NCI-H524 treated with DMSO at 0.1 percent for 48 hours (cell line): ENCODE measurements around the gene KPTN.
"Not testable (repeated sequence)": the region's sequence is repeated elsewhere in the genome, so short reads cannot be mapped to it uniquely, and the experiment has no call there.

Source experiments
- DNase-seq: peaks from one replicate; lab custom pipeline; 2025; lab: John Stamatoyannopoulos, UW

The KPTN gene

GRCh38 chr19:47491358-47492136 is 7.5 kb upstream of the KPTN start:
- no peak for DNase-seq

- no peak for DNase-seq
Measured at GRCh38 chr19:47490847-47491246, 6.8 kb upstream of the KPTN start.

GRCh38 chr19:47490031-47490430 is 6.0 kb upstream of the KPTN start:
- DNase-seq: no peak

GRCh38 chr19:47489072-47489914 is 5.3 kb upstream of the KPTN start:
- no peak for DNase-seq

- DNase-seq: no peak
Measured at GRCh38 chr19:47487551-47488515, 3.8 kb upstream of the KPTN start.

- peak; percentile 17 for DNase-seq
Measured at GRCh38 chr19:47486900-47487299, 2.9 kb upstream of the KPTN start.

- not testable (repeated sequence) for DNase-seq
Measured at GRCh38 chr19:47486220-47486619, 2.2 kb upstream of the KPTN start.

GRCh38 chr19:47485210-47485609 is 1.2 kb upstream of the KPTN start:
- DNase-seq: no peak

- DNase-seq: no peak
Measured at GRCh38 chr19:47483200-47483599, 819 bp downstream of the KPTN start.

GRCh38 chr19:47481460-47482052 is 2.5 kb downstream of the KPTN start:
- no peak for DNase-seq

- no peak for DNase-seq
Measured at GRCh38 chr19:47480658-47481057, 3.4 kb downstream of the KPTN start.

- DNase-seq: no peak
Measured at GRCh38 chr19:47479701-47480503, 4.1 kb downstream of the KPTN start.

- no peak for DNase-seq
Measured at GRCh38 chr19:47476438-47476972, 7.5 kb downstream of the KPTN start.

GRCh38 chr19:47475465-47475864 is 8.6 kb downstream of the KPTN start:
- no peak for DNase-seq

- no peak for DNase-seq
Measured at GRCh38 chr19:47473336-47473735, 10.7 kb downstream of the KPTN start.

GRCh38 chr19:47471733-47472457 is 12.1 kb downstream of the KPTN start, which contains the start of gene SLC8A2:
Gene SLC8A2, minus strand, starts transcription at chr19:47471893. Its CDS starts 5,490 bp downstream, at chr19:47466403.
- DNase-seq: peak; percentile 18

GRCh38 chr19:47471381-47471732 is 12.7 kb downstream of the KPTN start:
- DNase-seq: no peak

GRCh38 chr19:47470447-47471195 is 13.4 kb downstream of the KPTN start:
- DNase-seq: no peak

GRCh38 chr19:47469719-47470118 is 14.3 kb downstream of the KPTN start:
- DNase-seq: peak; percentile 44
